Immature natural killer cell (primary cell): ENCODE data around the gene ARHGAP25. TPM values are rescaled to one million over a fixed set of nuclear protein-coding genes. Genes with fewer than 3 reads are reported as not detected.

Source experiments
- DNase-seq, 3 donors: peaks; one replicate each; pipeline ENCODE4 v3.0.0; 2022; ENCODE audit warnings: mixed read lengths in 1 of 3
- H3K27ac Mint-ChIP-seq, 6 donors: one replicate each; pipeline ENCODE4 v1.8.0; 2020; ENCODE audit warnings: mixed read lengths in 6 of 6, mild to moderate bottlenecking in 5 of 6, inconsistent platforms in 4 of 6, moderate library complexity in 3 of 6
- H3K27me3 Mint-ChIP-seq, 3 donors: one replicate each; pipeline ENCODE4 v1.8.0; 2020 to 2021; ENCODE audit warnings: low read depth in 3 of 3, mild to moderate bottlenecking in 3 of 3, mixed read lengths in 3 of 3, moderate library complexity in 3 of 3, inconsistent platforms in 1 of 3
- H3K36me3 Mint-ChIP-seq, 3 donors: one replicate each; pipeline ENCODE4 v1.8.0; 2020; ENCODE audit warnings: mixed read lengths in 3 of 3, inconsistent platforms in 2 of 3, mild to moderate bottlenecking in 2 of 3
- H3K4me1 Mint-ChIP-seq, 2 donors: one replicate each; pipeline ENCODE4 v1.8.0; 2020; ENCODE audit warnings: inconsistent platforms in 2 of 2, mild to moderate bottlenecking in 2 of 2, mixed read lengths in 2 of 2, moderate library complexity in 1 of 2
- H3K4me3 Mint-ChIP-seq, 5 donors: one replicate each; pipeline ENCODE4 v1.8.0; 2020; ENCODE audit warnings: mild to moderate bottlenecking in 5 of 5, mixed read lengths in 5 of 5, inconsistent platforms in 3 of 5, moderate library complexity in 3 of 5
- H3K9me3 Mint-ChIP-seq, 6 donors: one replicate each; pipeline ENCODE4 v1.8.0; 2020; ENCODE audit warnings: mild to moderate bottlenecking in 6 of 6, mixed read lengths in 6 of 6, inconsistent platforms in 4 of 6, moderate library complexity in 3 of 6
- polyA plus RNA-seq, 3 donors: library from polyadenylated mRNA; unstranded; fragments of 300-500 nt; fragmentation: Illumina TruSeq; gene quantifications; one replicate each; pipeline ENCODE4 v1.2.3, GENCODE V29; 2021

Gene ARHGAP25
- polyA plus RNA-seq, 3 donors from 2014 or later: 107 to 282 (median 117) TPM

DNA sequence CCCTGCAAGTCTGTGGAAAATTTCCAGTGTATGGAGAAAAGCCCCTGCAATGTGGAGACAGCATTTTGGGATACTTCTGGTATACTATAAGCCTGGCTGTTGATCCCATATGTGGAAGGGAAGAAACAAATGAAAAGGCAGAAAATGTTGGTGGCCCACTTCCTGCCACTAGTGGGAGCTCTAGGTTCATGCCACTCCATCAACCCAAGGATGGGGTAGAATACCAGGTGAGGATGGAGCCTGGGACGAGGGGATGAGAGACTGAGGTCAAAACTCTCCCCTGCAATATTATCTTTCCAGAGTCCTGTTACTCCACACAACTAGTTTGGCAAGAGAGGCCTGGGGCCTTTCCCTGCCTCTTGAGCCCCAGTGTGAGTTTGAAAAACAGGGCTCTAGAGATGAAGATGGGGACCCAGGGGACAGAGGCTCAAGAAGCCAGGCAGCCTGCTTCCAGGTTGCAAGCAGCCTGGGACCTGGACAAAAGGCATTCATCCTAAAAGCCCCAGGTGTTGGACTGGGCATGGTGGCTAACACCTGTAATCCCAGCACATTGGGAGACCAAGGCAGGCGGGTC lies 104.7 kb downstream of the ARHGAP25 start:
- peak in 1 of 3 donors; percentile 19 for DNase-seq
- no peak overlapping the region for H3K4me3 Mint-ChIP-seq
- peaks cover 0 to 2% (median 1%) of the 10 kb centered on the region in 3 donors for H3K27me3 Mint-ChIP-seq
- H3K27ac Mint-ChIP-seq: no peak overlapping the region
- H3K36me3 Mint-ChIP-seq: no peaks in the 10 kb centered on the region
- H3K9me3 Mint-ChIP-seq: no peaks in the 10 kb centered on the region
- H3K4me1 Mint-ChIP-seq: peaks cover 2 to 18% of the 10 kb centered on the region in 2 donors

DNA sequence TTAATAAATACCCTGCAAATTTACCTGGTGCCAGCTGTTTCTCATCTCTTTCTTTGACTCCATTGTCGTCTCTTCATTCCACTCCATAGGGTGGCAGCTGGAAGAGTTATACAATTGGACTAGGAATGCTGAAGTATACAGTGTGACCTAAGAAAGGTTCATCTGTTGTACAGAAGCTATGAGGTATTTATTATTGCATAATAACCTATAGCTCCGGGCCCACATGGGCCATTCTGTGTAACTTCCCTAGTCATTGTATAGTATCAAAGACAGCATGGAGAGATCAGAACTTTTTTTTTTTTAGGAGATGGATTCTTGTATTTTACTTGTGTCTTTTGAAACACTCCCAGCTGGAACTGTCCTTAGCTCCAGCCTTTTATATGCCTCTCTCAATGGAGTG lies 110.4 kb downstream of the ARHGAP25 start:
- H3K9me3 Mint-ChIP-seq: no peaks in the 10 kb centered on the region
- no peak overlapping the region for H3K27ac Mint-ChIP-seq
- no peak overlapping the region for H3K4me3 Mint-ChIP-seq
- no peaks in the 10 kb centered on the region for H3K4me1 Mint-ChIP-seq
- no peak for DNase-seq
- peaks cover 5 to 8% (median 7%) of the 10 kb centered on the region in 3 donors for H3K27me3 Mint-ChIP-seq
- no peaks in the 10 kb centered on the region for H3K36me3 Mint-ChIP-seq

- no peak overlapping the region for H3K27ac Mint-ChIP-seq
- DNase-seq: no peak
- no peaks in the 10 kb centered on the region for H3K9me3 Mint-ChIP-seq
- H3K4me3 Mint-ChIP-seq: no peak overlapping the region
- peaks cover 7 to 10% (median 8%) of the 10 kb centered on the region in 3 donors for H3K27me3 Mint-ChIP-seq
- H3K4me1 Mint-ChIP-seq: no peaks in the 10 kb centered on the region
- H3K36me3 Mint-ChIP-seq: no peaks in the 10 kb centered on the region
Observed at GRCh38 chr2:68846091-68846490, 111.5 kb downstream of the ARHGAP25 start.

DNA sequence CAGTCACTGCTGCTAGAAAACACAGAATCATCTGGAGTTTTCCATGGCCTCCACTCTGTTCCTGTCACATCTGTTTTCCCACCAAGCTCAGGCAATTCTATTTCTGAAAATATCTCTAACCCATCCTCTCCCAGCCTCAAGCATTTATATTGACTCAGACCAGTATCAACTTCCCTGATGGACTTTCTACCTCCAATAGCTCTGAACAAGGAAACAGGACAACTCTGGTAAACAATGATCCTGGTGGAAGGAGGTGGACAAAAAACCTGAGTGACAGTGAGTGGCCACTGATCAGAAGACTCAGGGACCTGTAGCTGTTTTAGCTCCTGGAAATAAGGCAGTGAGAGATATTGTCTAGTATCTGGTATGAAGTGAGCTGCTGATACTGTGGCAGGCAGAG lies 113.1 kb downstream of the ARHGAP25 start:
- H3K9me3 Mint-ChIP-seq: no peaks in the 10 kb centered on the region
- no peak for DNase-seq
- no peaks in the 10 kb centered on the region for H3K4me1 Mint-ChIP-seq
- H3K27me3 Mint-ChIP-seq: peaks cover 7 to 14% (median 8%) of the 10 kb centered on the region in 3 donors
- H3K4me3 Mint-ChIP-seq: no peak overlapping the region
- no peak overlapping the region for H3K27ac Mint-ChIP-seq
- H3K36me3 Mint-ChIP-seq: no peaks in the 10 kb centered on the region

DNA sequence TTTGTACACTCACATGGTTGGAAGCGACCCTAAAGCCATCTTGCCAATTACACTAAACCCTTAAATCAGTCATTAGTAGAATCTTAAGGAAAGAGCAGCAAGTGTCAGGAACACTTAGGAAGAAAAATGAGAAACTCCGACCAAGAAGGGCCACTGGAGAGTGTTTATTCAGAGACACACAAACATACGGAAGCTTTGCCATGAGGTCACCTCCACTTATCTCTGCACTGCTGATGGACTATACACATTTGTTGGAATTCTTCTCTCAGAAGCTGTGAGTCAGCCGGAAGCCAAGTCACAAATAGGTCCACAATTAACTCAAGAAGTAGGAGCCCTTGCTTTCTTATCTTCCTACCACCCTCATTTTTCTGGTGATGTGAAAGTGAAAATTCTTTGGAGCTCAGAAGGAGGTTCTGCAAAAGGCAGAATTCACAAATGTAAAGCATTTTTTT lies 115.0 kb downstream of the ARHGAP25 start:
- no peaks in the 10 kb centered on the region for H3K9me3 Mint-ChIP-seq
- peaks cover 4 to 15% (median 8%) of the 10 kb centered on the region in 3 donors for H3K27me3 Mint-ChIP-seq
- no peaks in the 10 kb centered on the region for H3K4me1 Mint-ChIP-seq
- DNase-seq: no peak
- no peaks in the 10 kb centered on the region for H3K36me3 Mint-ChIP-seq
- no peak overlapping the region for H3K4me3 Mint-ChIP-seq
- H3K27ac Mint-ChIP-seq: no peak overlapping the region

DNA sequence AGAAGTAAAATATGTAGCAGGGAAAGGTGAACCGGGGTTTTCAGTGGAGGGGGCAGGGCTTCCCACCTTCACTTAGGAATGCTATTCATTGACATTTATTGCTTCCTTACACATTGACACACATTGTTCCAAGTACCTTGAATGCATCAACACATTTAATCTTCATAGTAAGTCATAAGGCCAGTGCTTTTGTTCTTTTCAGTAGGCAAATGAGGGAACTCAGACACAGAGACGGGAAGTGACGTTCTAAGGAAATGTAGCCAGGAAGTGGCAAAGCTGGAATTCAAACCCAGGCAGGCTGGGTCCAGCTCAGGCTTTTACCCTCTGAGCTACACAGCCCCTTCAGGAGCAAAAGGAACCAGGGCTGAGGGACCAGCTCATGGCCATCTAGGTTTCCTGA lies 115.9 kb downstream of the ARHGAP25 start:
- no peak for DNase-seq
- H3K4me1 Mint-ChIP-seq: no peaks in the 10 kb centered on the region
- no peak overlapping the region for H3K4me3 Mint-ChIP-seq
- no peaks in the 10 kb centered on the region for H3K9me3 Mint-ChIP-seq
- no peaks in the 10 kb centered on the region for H3K36me3 Mint-ChIP-seq
- peaks cover 3 to 18% (median 9%) of the 10 kb centered on the region in 3 donors for H3K27me3 Mint-ChIP-seq
- H3K27ac Mint-ChIP-seq: no peak overlapping the region

DNA sequence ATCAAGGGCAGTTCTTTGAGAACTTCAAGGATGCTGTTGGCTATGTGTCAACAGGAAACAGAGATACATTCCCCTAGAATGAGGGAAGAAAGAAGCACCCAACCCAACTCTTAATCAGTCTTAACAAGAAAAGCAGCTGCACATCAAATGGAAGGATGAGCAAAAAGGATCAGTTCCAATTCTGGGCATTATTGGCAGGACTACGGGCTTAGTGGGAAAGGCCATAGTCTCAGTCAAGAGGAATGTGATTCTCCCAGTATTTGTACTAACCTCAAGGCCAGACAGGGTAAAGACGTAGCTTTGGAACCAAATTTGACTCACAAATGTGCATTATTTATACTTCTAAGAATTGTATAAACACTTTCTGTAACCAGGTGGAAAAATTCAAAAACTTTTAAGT lies 118.4 kb downstream of the ARHGAP25 start:
- no peaks in the 10 kb centered on the region for H3K4me1 Mint-ChIP-seq
- no peaks in the 10 kb centered on the region for H3K36me3 Mint-ChIP-seq
- H3K27ac Mint-ChIP-seq: no peak overlapping the region
- no peak for DNase-seq
- H3K27me3 Mint-ChIP-seq: peaks cover 0 to 14% (median 4%) of the 10 kb centered on the region in 3 donors
- no peak overlapping the region for H3K4me3 Mint-ChIP-seq
- no peaks in the 10 kb centered on the region for H3K9me3 Mint-ChIP-seq

- no peak overlapping the region for H3K27ac Mint-ChIP-seq
- H3K9me3 Mint-ChIP-seq: no peaks in the 10 kb centered on the region
- no peak overlapping the region for H3K4me3 Mint-ChIP-seq
- no peaks in the 10 kb centered on the region for H3K36me3 Mint-ChIP-seq
- DNase-seq: no peak
- peaks cover 0 to 12% (median 4%) of the 10 kb centered on the region in 3 donors for H3K27me3 Mint-ChIP-seq
- no peaks in the 10 kb centered on the region for H3K4me1 Mint-ChIP-seq
Observed at GRCh38 chr2:68853915-68854314, 119.3 kb downstream of the ARHGAP25 start.

- H3K4me1 Mint-ChIP-seq: peaks cover 0 to 3% of the 10 kb centered on the region in 2 donors
- peaks cover 0 to 12% (median 4%) of the 10 kb centered on the region in 3 donors for H3K27me3 Mint-ChIP-seq
- H3K27ac Mint-ChIP-seq: no peak overlapping the region
- H3K4me3 Mint-ChIP-seq: no peak overlapping the region
- DNase-seq: no peak
- H3K9me3 Mint-ChIP-seq: no peaks in the 10 kb centered on the region
- H3K36me3 Mint-ChIP-seq: no peaks in the 10 kb centered on the region
Observed at GRCh38 chr2:68854476-68854875, 119.9 kb downstream of the ARHGAP25 start.

GRCh38 chr2:68855550-68855949 lies 120.9 kb downstream of the ARHGAP25 start:
- Mint-ChIP-seq H3K36me3 (no peaks in the 10 kb centered on the region), H3K4me1 (peaks cover 0 to 6% of the 10 kb centered on the region in 2 donors), H3K27ac (no peak overlapping the region), H3K4me3 (no peak overlapping the region), H3K9me3 (no peaks in the 10 kb centered on the region), H3K27me3 (peaks cover 0 to 12% (median 4%) of the 10 kb centered on the region in 3 donors)
- no peak for DNase-seq

- DNase-seq: no peak
- no peak overlapping the region for H3K4me3 Mint-ChIP-seq
- peaks cover 0 to 6% of the 10 kb centered on the region in 2 donors for H3K4me1 Mint-ChIP-seq
- H3K36me3 Mint-ChIP-seq: no peaks in the 10 kb centered on the region
- no peak overlapping the region for H3K27ac Mint-ChIP-seq
- H3K9me3 Mint-ChIP-seq: no peaks in the 10 kb centered on the region
- H3K27me3 Mint-ChIP-seq: peaks cover 0 to 6% (median 1%) of the 10 kb centered on the region in 3 donors
Observed at GRCh38 chr2:68857202-68857845, 122.7 kb downstream of the ARHGAP25 start.

- peaks cover 0 to 6% of the 10 kb centered on the region in 2 donors for H3K4me1 Mint-ChIP-seq
- DNase-seq: no peak
- no peaks in the 10 kb centered on the region for H3K36me3 Mint-ChIP-seq
- H3K9me3 Mint-ChIP-seq: no peaks in the 10 kb centered on the region
- H3K27ac Mint-ChIP-seq: no peak overlapping the region
- no peak overlapping the region for H3K4me3 Mint-ChIP-seq
- peaks cover 0 to 6% (median 1%) of the 10 kb centered on the region in 3 donors for H3K27me3 Mint-ChIP-seq
Observed at GRCh38 chr2:68857855-68858456, 123.3 kb downstream of the ARHGAP25 start.

GRCh38 chr2:68860111-68860510 lies 125.5 kb downstream of the ARHGAP25 start:
- no peak for DNase-seq
- H3K27me3 Mint-ChIP-seq: peaks cover 0 to 2% (median 0%) of the 10 kb centered on the region in 3 donors
- H3K4me3 Mint-ChIP-seq: peak overlapping the region in 1 of 5 donors; percentile 9
- H3K4me1 Mint-ChIP-seq: peaks cover 0 to 6% of the 10 kb centered on the region in 2 donors
- no peaks in the 10 kb centered on the region for H3K9me3 Mint-ChIP-seq
- no peak overlapping the region for H3K27ac Mint-ChIP-seq
- no peaks in the 10 kb centered on the region for H3K36me3 Mint-ChIP-seq

DNA sequence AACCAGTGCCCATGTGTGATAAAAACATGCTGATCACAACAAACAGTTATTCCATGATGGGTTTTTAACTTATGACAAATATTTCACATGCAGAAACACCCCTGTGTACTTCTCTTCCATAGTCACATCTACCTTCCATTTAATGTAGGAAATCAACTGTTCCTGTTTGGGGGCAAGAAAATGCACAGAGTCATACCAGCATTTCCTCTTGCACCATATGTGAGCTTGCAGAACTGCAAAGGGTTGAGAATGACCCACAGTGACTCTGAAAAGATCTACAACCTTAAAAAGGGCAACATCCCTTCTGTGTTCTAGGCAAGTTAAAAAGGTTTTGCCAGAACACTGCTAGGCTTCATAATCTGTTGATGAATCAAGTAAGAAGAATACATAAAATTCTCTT lies 126.7 kb downstream of the ARHGAP25 start:
- Mint-ChIP-seq H3K36me3 (no peaks in the 10 kb centered on the region), H3K4me3 (no peak overlapping the region), H3K27ac (no peak overlapping the region), H3K9me3 (no peaks in the 10 kb centered on the region), H3K4me1 (peaks cover 0 to 6% of the 10 kb centered on the region in 2 donors), H3K27me3 (peaks cover 0 to 2% (median 0%) of the 10 kb centered on the region in 3 donors)
- DNase-seq: no peak
